Keratinocyte (primary cell): ENCODE results near the gene NPC2. TPM values are rescaled to one million over a fixed set of nuclear protein-coding genes. Genes with fewer than 3 reads are reported as not detected.

Source experiments
- DNase-seq: peaks from one replicate; pipeline ENCODE4 v3.0.0-alpha.2; 2011; ENCODE audit warnings: low read depth, missing footprints, low spot score
- FAIRE-seq: peaks from 2 replicates; lab custom pipeline; 2011; peaks lifted over from hg19 to GRCh38; lab: Jason Lieb, UNC
- H2AFZ ChIP-seq: 2 replicates; pipeline ENCODE4 v1.6.0; 2012; ENCODE audit warnings: low read length, control low read depth, inconsistent platforms; ENCODE audit not compliant: control insufficient read depth
- H3K27ac ChIP-seq: 2 replicates; pipeline ENCODE4 v1.5.1; 2011; ENCODE audit warnings: low read length; ENCODE audit not compliant: control insufficient read depth, insufficient read depth
- H3K27me3 ChIP-seq: 3 replicates; pipeline ENCODE4 v1.6.0; 2011; ENCODE audit warnings: low read length; ENCODE audit not compliant: control insufficient read depth, insufficient read depth; ENCODE audit errors: extremely low read depth
- H3K36me3 ChIP-seq, 2 experiments: 2 replicates in 1 of 2; 3 replicates in 1 of 2; pipeline ENCODE4 v1.5.1; 2011; ENCODE audit warnings: low read length in 2 of 2, mild to moderate bottlenecking in 1 of 2; ENCODE audit not compliant: control insufficient read depth in 2 of 2, insufficient read depth in 2 of 2; ENCODE audit errors: extremely low read depth in 1 of 2
- H3K4me1 ChIP-seq: 3 replicates; pipeline ENCODE4 v1.5.1; 2011; ENCODE audit warnings: low read length; ENCODE audit not compliant: control insufficient read depth, insufficient read depth; ENCODE audit errors: extremely low read depth
- H3K4me2 ChIP-seq: 3 replicates; pipeline ENCODE4 v1.6.0; 2011; ENCODE audit warnings: low read depth, low read length; ENCODE audit not compliant: control insufficient read depth, insufficient read depth; ENCODE audit errors: extremely low read depth
- H3K4me3 ChIP-seq, 3 experiments: fragments of 200-600 bp in 1 of 3; sonication (generic) in 1 of 3; 2 replicates in 2 of 3; 3 replicates in 1 of 3; pipeline ENCODE4 v1.5.1; 2011 to 2016; ENCODE audit warnings: low read length in 3 of 3, mild to moderate bottlenecking in 3 of 3, control low read depth in 2 of 3, inconsistent platforms in 1 of 3, low read depth in 1 of 3, mixed read lengths in 1 of 3, mixed run types in 1 of 3, moderate library complexity in 1 of 3; ENCODE audit not compliant: control insufficient read depth in 2 of 3, insufficient read depth in 2 of 3; ENCODE audit errors: extremely low read depth in 1 of 3
- H3K79me2 ChIP-seq: 2 replicates; pipeline ENCODE4 v1.6.0; 2012; ENCODE audit warnings: low read length; ENCODE audit not compliant: control insufficient read depth, insufficient read depth
- H3K9ac ChIP-seq: 3 replicates; pipeline ENCODE4 v1.6.0; 2011; ENCODE audit warnings: low read length; ENCODE audit not compliant: control insufficient read depth, insufficient read depth; ENCODE audit errors: extremely low read depth
- H3K9me1 ChIP-seq: 3 replicates; pipeline ENCODE4 v1.6.0; 2011; ENCODE audit warnings: low read length; ENCODE audit not compliant: control insufficient read depth, insufficient read depth; ENCODE audit errors: extremely low read depth
- H3K9me3 ChIP-seq: 2 replicates; pipeline ENCODE4 v1.5.1; 2012; ENCODE audit warnings: low read depth, low read length; ENCODE audit not compliant: control insufficient read depth
- H4K20me1 ChIP-seq: 3 replicates; pipeline ENCODE4 v1.6.0; 2011; ENCODE audit warnings: low read length; ENCODE audit not compliant: control insufficient read depth, insufficient read depth; ENCODE audit errors: extremely low read depth
- CTCF ChIP-seq, 3 experiments: IDR thresholded peaks in 1 of 3; conservative IDR thresholded peaks in 1 of 3; optimal IDR thresholded peaks in 1 of 3; 2 replicates in 2 of 3; 3 replicates in 1 of 3; pipeline versions ENCODE3 to v1.5.1; 2011; ENCODE audit warnings: low read length in 3 of 3, mild to moderate bottlenecking in 3 of 3, moderate library complexity in 2 of 3, control low read depth in 1 of 3, inconsistent platforms in 1 of 3; ENCODE audit not compliant: insufficient read depth in 2 of 3; ENCODE audit errors: extremely low read depth in 1 of 3
- EZH2 ChIP-seq: IDR thresholded peaks from one replicate; pipeline ENCODE4 v1.6.1; 2012; ENCODE audit warnings: inconsistent platforms, mild to moderate bottlenecking, low read length, moderate library complexity
- dilution Hi-C: fragments of 300-500 bp; cut with MboI; formaldehyde crosslinking; loops from one replicate; pipeline ENCODE4 v1.7.0; 2020; ENCODE audit warnings: low sequenced_read_pairs; ENCODE audit not compliant: extremely low pct_ligation_motif_present
- polyA plus RNA-seq, 5 experiments: library from polyadenylated mRNA; depleted of rRNA in 3 of 5; stranded (reverse) in 3 of 5; stranded (forward) in 1 of 5; unstranded in 1 of 5; fragments of >200 nt; gene quantifications; 1 replicate in 1 of 5; 2 replicates in 3 of 5; 3 replicates in 1 of 5; pipeline versions ENCODE4 v1.2.1 to v1.2.3, GENCODE V29; 2011 to 2012; ENCODE audit warnings: missing spikeins in 2 of 5, low read depth in 1 of 5, low replicate concordance in 1 of 5

Gene NPC2
- polyA plus RNA-seq, 1 donor (not counting 4 experiments of a cell fraction or from before 2014, with no cell fraction given) = 221 TPM

- dilution Hi-C loops = no loop called here
- no peaks in the 10 kb centered on the region for H3K9me3 ChIP-seq
- no peak overlapping the region for H3K27ac ChIP-seq
- H3K9me1 ChIP-seq = no peaks in the 10 kb centered on the region
- H4K20me1 ChIP-seq = no peaks in the 10 kb centered on the region
- no peak overlapping the region for H3K9ac ChIP-seq
- H3K27me3 ChIP-seq = no peaks in the 10 kb centered on the region
- H3K4me3 ChIP-seq = no peak overlapping the region
- H3K36me3 ChIP-seq = peaks cover 10 to 16% of the 10 kb centered on the region in 2 experiments
- TF ChIP-seq EZH2 (no peak), CTCF (optimal IDR thresholded peaks at IDR 0.05 in 1 of 3, IDR thresholded peaks at IDR 0.05 in 1 of 3, conservative IDR thresholded peaks at IDR 0.05 in 1 of 3; ENCODE audit: extremely low read depth in 1 of 3, insufficient read depth in 2 of 3, low read length in 3 of 3) (no peak)
- no peak overlapping the region for H3K4me2 ChIP-seq
- no peak for DNase-seq
- no peak for FAIRE-seq
- no peak overlapping the region for H2AFZ ChIP-seq
- no peaks in the 10 kb centered on the region for H3K79me2 ChIP-seq
- H3K4me1 ChIP-seq = peaks cover 4% of the 10 kb centered on the region
Observed at GRCh38 chr14:74472601-74473000, 20.5 kb downstream of the NPC2 start.

- FAIRE-seq (no peak), DNase-seq (no peak)
- H3K9me3 ChIP-seq = no peaks in the 10 kb centered on the region
- no peaks in the 10 kb centered on the region for H3K9me1 ChIP-seq
- no peaks in the 10 kb centered on the region for H3K4me1 ChIP-seq
- H3K9ac ChIP-seq = no peak overlapping the region
- peaks cover 8 to 9% of the 10 kb centered on the region in 2 experiments for H3K36me3 ChIP-seq
- dilution Hi-C loops = no loop called here
- H3K4me2 ChIP-seq = no peak overlapping the region
- TF ChIP-seq CTCF (optimal IDR thresholded peaks at IDR 0.05 in 1 of 3, IDR thresholded peaks at IDR 0.05 in 1 of 3, conservative IDR thresholded peaks at IDR 0.05 in 1 of 3; ENCODE audit: extremely low read depth in 1 of 3, insufficient read depth in 2 of 3, low read length in 3 of 3) (no peak), EZH2 (no peak)
- no peak overlapping the region for H2AFZ ChIP-seq
- H3K27me3 ChIP-seq = no peaks in the 10 kb centered on the region
- no peaks in the 10 kb centered on the region for H4K20me1 ChIP-seq
- H3K27ac ChIP-seq = no peak overlapping the region
- no peaks in the 10 kb centered on the region for H3K79me2 ChIP-seq
- H3K4me3 ChIP-seq = no peak overlapping the region
Observed at GRCh38 chr14:74469548-74470518, 23.3 kb downstream of the NPC2 start.
